Memory B cell (primary cell): ENCODE data around the gene SPHK2.
A peak's percentile ranks its signal among the peaks of the same experiment; 100 is the strongest.

Source experiments
- ATAC-seq: fragments of 150-1000 bp; cut with Tn5 transposase; 2 replicates; pipeline ENCODE4 v1.10.0; 2021; ENCODE audit warnings: low read depth, mild to moderate bottlenecking, moderate library complexity
- DNase-seq, 2 donors: peaks; one replicate each; pipeline ENCODE4 v3.0.0; 2022; ENCODE audit warnings: low spot score in 2 of 2
- H3K27ac Mint-ChIP-seq: one replicate; pipeline ENCODE4 v1.8.0; 2022; ENCODE audit warnings: mild to moderate bottlenecking, moderate library complexity, mixed read lengths
- H3K27me3 Mint-ChIP-seq: one replicate; pipeline ENCODE4 v1.8.0; 2022; ENCODE audit warnings: mixed read lengths
- H3K36me3 Mint-ChIP-seq: one replicate; pipeline ENCODE4 v1.8.0; 2022; ENCODE audit warnings: mild to moderate bottlenecking, mixed read lengths
- H3K4me1 Mint-ChIP-seq: one replicate; pipeline ENCODE4 v1.8.0; 2022; ENCODE audit warnings: mixed read lengths
- H3K4me3 Mint-ChIP-seq: one replicate; pipeline ENCODE4 v1.8.0; 2022; ENCODE audit warnings: mild to moderate bottlenecking, moderate library complexity, mixed read lengths
- H3K9me3 Mint-ChIP-seq: one replicate; pipeline ENCODE4 v1.8.0; 2022; ENCODE audit warnings: mixed read lengths

Gene SPHK2

DNA sequence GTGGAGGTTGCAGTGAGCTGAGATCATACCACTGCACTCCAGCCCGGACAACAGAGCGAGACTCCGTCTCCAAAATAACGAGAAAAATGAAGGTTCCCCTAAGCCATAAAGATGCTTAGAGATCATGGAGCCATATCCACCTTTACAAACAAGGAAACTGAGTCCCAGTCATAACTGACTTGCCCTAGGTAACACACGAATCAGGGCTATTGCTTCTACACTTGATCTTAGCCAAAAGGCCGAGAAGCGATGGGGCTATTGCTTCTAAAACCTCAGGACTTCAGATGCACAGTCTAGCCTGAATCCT is 14.7 kb downstream of the SPHK2 start:
- H3K9me3 Mint-ChIP-seq, result peaks cover 3% of the 10 kb centered on the region
- H3K27ac Mint-ChIP-seq, result peak overlapping the region; percentile 92
- H3K36me3 Mint-ChIP-seq, result peaks cover 12% of the 10 kb centered on the region
- no peak for ATAC-seq
- peak overlapping the region; percentile 73 for H3K4me3 Mint-ChIP-seq
- H3K4me1 Mint-ChIP-seq, result peaks cover 28% of the 10 kb centered on the region
- DNase-seq, result no peak
- H3K27me3 Mint-ChIP-seq, result no peaks in the 10 kb centered on the region

DNA sequence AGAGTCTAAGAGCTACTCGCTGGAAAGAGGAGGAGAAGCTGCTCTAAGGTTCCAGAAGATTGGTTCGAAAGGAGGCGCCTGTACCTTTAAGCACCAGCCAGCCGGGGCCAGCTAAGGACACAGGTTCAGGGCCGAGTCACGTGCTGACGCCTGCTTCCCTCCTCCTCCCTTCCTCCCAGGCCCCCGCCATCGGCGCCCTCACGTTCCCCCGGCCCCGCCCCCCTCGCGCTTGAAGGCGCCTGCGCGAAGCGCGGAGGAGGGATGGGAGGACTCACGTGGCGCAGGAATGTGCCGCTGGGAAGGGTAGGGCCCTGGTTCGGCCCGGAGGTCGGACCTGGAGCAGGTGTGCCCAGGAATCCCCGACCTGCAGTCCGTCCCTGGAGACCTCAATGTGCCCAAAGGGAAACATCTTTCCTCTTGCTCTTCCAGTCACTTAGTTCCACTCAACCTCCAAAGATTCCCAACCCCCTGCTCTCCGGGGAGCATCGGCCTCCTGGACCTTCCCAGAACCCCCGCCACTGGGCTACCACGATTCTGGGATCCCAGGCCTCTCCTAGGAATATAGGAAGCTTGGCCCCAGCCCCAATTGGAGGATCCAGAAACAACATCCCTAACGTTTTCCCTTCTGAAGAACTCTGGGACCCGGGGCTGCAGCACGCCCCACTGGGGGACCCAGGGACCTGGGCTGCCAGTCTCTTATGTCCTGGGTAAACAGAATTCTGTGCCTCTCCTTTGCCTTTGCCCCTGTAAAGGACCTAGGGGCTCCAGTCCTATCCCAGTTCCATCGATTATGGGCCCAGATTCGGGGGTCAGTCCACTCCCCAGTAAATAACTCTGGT is 15.3 kb downstream of the SPHK2 start:
- peaks cover 13% of the 10 kb centered on the region for H3K36me3 Mint-ChIP-seq
- H3K4me1 Mint-ChIP-seq, result peaks cover 33% of the 10 kb centered on the region
- peak overlapping the region; percentile 92 for H3K27ac Mint-ChIP-seq
- no peak for ATAC-seq
- no peaks in the 10 kb centered on the region for H3K27me3 Mint-ChIP-seq
- DNase-seq, result peak; percentile 73
- H3K4me3 Mint-ChIP-seq, result peak overlapping the region; percentile 73
- peaks cover 3% of the 10 kb centered on the region for H3K9me3 Mint-ChIP-seq

DNA sequence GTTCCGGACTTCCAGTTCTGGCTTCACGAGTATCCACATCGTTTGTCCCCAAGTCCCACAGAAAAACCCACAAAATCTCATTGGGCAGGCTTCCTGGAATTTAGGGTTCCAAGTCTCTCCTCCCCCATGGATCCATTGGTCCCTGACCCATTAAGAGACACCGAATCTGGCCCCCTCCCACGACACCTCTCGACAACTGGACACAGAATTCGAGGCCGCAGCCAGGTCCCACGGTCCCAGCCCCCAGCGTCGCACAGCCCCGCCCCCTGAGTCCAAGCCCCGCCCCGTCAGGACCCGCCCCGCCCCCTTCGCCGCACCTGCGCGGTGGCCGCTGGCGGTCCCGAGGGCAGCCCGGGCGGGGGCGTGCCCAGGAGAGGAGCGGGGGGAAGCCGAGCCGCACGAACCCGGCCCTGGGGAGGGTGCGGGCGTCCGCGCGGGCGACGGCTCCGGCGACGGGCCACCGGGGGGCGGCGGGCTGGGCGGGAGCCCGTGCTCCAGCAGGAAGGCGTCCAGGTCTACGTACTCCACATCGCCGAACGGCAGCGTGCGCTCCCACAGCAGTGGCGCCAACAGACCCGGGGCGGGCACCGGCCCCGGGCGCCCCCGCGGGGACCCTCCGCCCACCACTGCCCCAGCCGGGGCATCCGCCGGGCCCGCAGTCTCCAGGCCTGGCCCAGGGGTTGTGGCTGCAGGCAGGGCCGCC is 16.1 kb downstream of the SPHK2 start:
- H3K27ac Mint-ChIP-seq, result peak overlapping the region; percentile 92
- H3K27me3 Mint-ChIP-seq, result no peaks in the 10 kb centered on the region
- peaks cover 38% of the 10 kb centered on the region for H3K4me1 Mint-ChIP-seq
- peaks cover 12% of the 10 kb centered on the region for H3K36me3 Mint-ChIP-seq
- peak overlapping the region; percentile 96 for H3K4me3 Mint-ChIP-seq
- peak; percentile 70 to 72 for DNase-seq
- peak; percentile 7 for ATAC-seq
- peaks cover 3% of the 10 kb centered on the region for H3K9me3 Mint-ChIP-seq

DNA sequence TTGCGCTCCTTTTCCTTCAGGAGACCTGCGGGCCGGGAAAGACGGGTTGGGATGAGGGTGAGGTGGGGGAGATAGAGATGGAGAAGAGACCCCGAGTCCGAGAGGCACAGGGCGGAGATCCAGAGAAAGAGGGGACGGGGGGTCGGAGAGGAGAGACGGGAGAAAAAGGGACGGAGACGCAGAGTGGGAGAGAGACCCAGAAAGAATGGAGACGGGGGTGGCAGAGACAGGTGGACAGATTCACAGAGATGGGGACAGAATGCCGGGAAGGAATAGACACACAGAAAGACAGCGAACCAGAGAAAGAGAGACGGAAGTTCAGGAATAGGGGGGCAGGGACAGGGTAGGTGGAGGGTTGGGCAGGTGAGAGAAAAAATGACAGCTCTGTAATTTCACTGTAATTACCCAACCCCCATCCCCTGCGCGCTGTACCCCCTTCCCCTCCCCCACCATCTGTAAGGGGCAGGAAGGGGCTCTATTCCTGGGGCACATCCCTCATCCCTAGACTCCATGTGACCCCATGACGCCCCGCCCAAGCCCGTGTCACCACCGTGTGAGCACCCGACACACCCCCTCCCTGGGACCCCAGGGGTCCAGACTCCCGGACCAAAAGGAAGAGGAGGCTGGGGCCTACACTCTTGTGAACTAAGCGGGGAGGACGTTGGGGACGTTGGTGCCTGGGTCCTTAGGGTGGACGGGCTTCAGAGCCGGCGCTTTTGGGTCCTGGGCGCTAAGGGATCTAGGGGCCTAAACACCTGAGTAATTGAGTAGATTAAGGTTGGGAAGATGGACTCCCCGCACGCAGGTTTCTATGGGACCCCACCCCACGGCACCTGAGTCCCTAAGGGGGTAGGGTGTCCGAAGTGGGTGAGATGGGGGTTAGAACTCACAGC is 16.9 kb downstream of the SPHK2 start:
- no peak for DNase-seq

DNA sequence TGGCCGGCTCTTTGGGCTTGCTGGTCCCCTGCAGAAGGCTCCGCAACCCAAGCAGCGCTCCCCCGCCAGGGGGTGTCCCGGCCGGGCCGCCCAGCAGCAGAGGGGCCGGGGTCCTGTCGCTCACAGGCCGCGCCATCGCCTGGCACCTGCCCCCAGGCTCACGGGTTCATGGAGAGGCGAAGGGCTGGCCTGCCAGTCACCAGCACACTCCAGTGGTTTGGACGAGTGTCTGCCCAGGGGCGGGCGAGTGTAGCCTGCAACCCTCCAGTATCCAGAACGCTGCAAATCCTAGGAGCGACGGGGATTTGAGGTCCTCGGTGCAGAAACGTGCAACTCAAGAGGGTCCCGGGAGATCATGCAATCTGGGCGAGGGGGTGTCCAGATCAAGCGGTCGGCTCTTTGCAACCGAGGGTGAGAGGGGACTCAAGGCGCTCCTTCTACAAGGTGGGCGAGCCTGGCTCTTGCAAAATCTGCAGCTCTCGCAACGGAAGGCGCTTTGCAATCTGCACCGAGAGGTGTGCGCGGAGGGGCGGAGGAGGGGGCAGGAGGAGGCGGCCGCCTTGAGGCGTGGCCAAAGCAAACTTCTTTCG is 17.6 kb downstream of the SPHK2 start, which contains the start of gene DBP:
Gene DBP (minus strand): TSS at position 521 of the 590 bp plus-strand sequence. CDS start 385 bp downstream, at position 136.
- Mint-ChIP-seq H3K27me3 (no peaks in the 10 kb centered on the region), H3K36me3 (peaks cover 15% of the 10 kb centered on the region), H3K9me3 (peaks cover 3% of the 10 kb centered on the region), H3K4me3 (peak within 1 kb of the TSS; percentile 96), H3K27ac (peak within 1 kb of the TSS; percentile 96), H3K4me1 (peaks cover 41% of the 10 kb centered on the region)
- ATAC-seq, result no peak
- DNase-seq, result peak in 1 of 2 donors; percentile 66

More for the DNA sequence above, 16.9 kb downstream of the SPHK2 start:
- Mint-ChIP-seq H3K36me3 (peaks cover 11% of the 10 kb centered on the region), H3K27ac (peak overlapping the region; percentile 92), H3K9me3 (peaks cover 3% of the 10 kb centered on the region), H3K27me3 (no peaks in the 10 kb centered on the region), H3K4me3 (peak overlapping the region; percentile 96), H3K4me1 (peaks cover 38% of the 10 kb centered on the region)
- ATAC-seq, result no peak

DNA sequence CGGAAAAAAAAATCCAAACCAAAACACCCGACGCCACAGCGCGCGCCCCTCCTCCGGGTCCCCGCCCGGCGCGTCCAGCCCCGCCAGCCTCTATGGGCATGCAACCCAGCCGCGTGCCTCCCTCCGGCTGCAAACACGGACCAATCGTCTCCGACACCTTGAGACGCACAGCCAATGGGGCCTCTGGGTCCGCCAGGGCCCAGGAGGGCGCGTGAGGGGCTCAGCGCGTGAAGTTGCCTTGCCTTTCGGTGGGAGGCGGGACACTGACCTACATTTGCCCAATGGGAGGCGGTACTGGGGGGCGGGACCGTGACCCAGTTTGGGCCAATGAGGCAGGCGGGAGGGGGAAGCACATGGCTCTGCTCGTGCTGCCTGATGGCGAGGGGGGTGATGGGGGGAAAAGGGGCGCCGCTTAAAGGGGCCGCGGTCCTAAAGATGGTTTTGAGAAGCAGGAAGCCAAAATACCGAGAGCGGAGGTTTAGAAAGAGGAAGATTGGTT is 18.2 kb downstream of the SPHK2 start:
- no peaks in the 10 kb centered on the region for H3K27me3 Mint-ChIP-seq
- peaks cover 15% of the 10 kb centered on the region for H3K36me3 Mint-ChIP-seq
- peak overlapping the region; percentile 96 for H3K4me3 Mint-ChIP-seq
- DNase-seq, result peak; percentile 95 to 98
- H3K4me1 Mint-ChIP-seq, result peaks cover 42% of the 10 kb centered on the region
- H3K27ac Mint-ChIP-seq, result peak overlapping the region; percentile 96
- peaks cover 3% of the 10 kb centered on the region for H3K9me3 Mint-ChIP-seq
- peak; percentile 70 for ATAC-seq

DNA sequence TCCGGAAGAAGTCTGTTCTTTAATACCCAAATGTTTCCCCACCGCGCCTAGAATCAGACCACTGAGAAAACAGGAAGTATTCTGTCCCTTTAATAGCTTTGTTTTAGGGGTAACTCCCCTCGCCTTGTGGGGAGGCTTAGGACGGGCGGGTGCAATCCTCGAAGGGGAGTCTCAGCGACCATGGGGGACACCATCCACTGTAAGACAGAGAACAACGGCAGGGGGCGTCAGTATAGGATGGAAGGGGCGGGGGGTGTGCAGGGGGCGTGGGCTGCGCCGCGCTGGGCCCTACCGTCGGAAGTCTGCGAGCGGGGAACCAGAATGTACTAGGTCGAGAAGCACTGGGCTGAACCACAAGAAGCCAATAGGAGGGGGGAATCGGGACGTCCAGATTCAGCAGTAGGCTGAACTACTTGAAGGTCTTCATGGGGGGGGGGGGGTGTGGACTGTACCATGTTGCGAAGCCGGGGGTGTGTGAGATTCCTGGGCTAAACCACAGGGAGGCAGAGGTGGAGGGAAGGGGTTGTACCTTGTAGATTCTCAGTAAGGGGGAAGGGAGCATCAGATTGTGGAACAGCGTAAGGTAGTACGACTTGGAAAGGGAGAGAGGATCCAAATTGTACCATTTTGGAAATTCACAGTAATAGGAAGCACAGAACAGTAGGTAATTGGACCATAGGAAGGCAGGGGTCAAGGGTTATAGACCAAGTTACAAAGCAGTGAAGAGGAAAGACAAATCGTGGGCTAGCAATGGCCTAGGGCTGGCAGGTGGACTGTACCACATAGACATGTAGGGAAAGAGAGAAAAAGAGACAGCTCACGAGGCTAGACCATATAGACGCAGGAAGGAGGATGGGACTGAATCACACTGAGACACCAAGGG is 18.9 kb downstream of the SPHK2 start:
- Mint-ChIP-seq H3K27ac (peak overlapping the region; percentile 96), H3K27me3 (no peaks in the 10 kb centered on the region), H3K9me3 (peaks cover 3% of the 10 kb centered on the region), H3K4me1 (peaks cover 44% of the 10 kb centered on the region), H3K4me3 (peak overlapping the region; percentile 96), H3K36me3 (peaks cover 15% of the 10 kb centered on the region)
- DNase-seq (peak; percentile 58 to 81), ATAC-seq (peak; percentile 31)

DNA sequence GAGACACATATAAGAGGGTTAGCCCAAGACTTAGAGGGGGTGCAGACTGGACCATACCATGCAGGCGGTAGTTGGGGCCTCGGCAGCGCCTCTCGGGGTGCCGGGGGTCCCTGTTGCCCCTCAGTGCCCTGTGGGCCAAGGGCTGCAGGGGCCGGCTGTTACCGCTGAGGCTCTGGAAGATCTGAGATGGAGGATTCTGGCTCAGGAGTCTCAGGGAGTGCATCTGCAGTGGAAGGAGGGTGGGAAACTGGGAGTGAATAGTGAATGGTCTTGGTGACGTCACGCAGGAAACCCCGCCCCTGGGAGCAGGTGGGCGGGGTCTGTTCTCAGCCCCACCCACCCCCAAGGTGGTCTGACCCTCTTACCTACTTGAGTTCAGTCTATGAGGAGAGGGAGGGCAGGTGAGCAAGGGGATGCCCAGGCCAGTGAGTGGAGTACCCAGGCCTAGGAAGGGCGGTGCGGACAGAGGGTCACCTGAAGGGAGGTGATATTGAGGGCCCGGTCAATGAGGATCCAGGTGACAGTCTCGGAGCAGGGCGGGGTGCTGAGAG is 19.6 kb downstream of the SPHK2 start:
- ATAC-seq, result no peak
- Mint-ChIP-seq H3K4me3 (peak overlapping the region; percentile 96), H3K36me3 (peaks cover 13% of the 10 kb centered on the region), H3K27ac (peak overlapping the region; percentile 96), H3K9me3 (peaks cover 3% of the 10 kb centered on the region), H3K4me1 (peaks cover 41% of the 10 kb centered on the region), H3K27me3 (no peaks in the 10 kb centered on the region)
- peak in 1 of 2 donors; percentile 26 for DNase-seq

DNA sequence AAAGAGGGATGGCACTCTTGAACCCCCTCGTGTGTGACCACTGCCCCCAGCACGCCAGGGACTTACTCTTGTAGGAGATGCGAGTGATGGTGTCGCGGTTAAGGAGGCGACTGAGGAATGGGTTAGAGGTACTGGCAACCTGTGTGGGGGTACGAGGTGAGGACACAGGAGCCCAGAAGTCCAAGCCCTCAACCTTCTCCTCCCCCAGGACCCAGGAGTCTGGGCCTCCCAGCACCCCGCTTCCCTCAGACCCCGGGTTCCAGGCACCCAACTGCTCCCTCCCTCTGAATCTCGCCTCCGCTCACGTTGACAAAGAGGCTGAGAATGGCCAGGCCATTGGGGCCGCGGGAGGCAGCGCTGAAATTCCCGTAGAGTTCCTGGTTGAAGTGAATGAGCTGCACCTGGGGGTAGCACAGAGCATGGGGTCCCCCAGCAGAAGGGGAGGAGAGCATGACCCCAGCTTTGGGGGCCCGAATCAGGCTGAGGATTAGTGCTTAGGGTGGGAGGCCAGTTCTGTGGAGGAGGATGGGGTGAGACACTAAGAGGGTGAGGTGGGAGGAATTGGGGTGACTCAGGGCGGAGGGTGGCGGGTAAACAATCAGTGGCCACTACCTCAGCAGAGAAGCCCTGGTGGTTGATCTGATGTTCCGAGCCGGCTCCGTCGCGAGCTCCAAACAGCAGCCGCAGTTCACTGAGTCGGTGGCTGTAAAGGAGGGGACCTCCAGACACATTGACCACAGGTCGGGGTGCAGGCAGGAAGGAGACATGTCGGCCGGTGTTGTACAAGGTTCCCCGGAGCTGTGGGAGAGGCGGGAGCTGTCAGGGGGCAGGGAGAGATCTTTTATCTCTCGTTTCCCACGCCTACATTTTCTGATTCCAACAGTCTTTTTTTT is 20.4 kb downstream of the SPHK2 start:
- H3K27me3 Mint-ChIP-seq, result no peaks in the 10 kb centered on the region
- peaks cover 3% of the 10 kb centered on the region for H3K9me3 Mint-ChIP-seq
- peak overlapping the region; percentile 96 for H3K27ac Mint-ChIP-seq
- H3K36me3 Mint-ChIP-seq, result peaks cover 13% of the 10 kb centered on the region
- H3K4me3 Mint-ChIP-seq, result peak overlapping the region; percentile 35
- no peak for DNase-seq
- peaks cover 36% of the 10 kb centered on the region for H3K4me1 Mint-ChIP-seq
- no peak for ATAC-seq

DNA sequence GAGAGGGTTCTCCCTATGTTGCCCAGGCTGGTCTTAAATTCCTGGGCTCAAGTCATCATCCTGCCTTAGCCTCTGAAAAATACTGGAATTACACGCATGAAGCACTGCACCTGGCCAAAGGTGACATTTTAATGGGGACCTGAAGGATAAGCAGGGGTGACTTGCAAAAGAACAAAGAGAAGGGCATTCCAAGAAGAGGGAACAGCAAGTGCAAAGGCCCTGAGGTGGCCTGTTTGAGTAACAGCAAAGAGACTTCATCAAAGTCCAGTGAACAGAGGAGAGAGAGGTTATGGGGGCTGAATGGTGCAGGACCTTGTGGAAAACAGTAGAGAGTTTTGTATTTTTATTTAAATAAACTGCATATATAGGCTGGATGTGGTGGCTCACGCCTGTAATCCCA is 22.5 kb downstream of the SPHK2 start:
- Mint-ChIP-seq H3K9me3 (peaks cover 3% of the 10 kb centered on the region), H3K27me3 (no peaks in the 10 kb centered on the region), H3K36me3 (peaks cover 10% of the 10 kb centered on the region), H3K4me1 (peaks cover 43% of the 10 kb centered on the region), H3K4me3 (no peak overlapping the region), H3K27ac (peak overlapping the region; percentile 62)
- ATAC-seq, result no peak
- no peak for DNase-seq

DNA sequence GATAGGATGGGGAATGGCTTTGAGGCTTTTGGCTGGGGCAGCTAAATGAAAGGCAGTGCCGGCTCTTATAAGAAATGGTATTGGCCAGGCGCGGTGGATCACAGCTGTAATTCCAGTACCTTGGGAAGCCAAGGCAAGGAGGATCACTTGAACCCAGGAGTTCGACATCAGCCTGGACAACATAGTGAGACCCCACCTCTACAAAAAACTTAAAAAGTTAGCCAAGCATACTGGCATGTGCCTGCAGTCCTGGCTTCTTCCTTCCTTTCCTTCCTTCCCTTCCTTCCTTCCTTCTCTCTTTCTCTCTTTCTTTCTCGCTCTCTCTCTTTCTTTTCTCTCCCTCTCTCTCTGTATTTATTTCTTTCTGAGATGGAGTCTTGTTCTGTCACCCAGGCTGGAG is 23.6 kb downstream of the SPHK2 start:
- Mint-ChIP-seq H3K27me3 (no peaks in the 10 kb centered on the region), H3K27ac (no peak overlapping the region), H3K36me3 (peaks cover 10% of the 10 kb centered on the region), H3K4me3 (no peak overlapping the region), H3K9me3 (peaks cover 3% of the 10 kb centered on the region), H3K4me1 (peaks cover 45% of the 10 kb centered on the region)
- ATAC-seq (no peak), DNase-seq (no peak)

DNA sequence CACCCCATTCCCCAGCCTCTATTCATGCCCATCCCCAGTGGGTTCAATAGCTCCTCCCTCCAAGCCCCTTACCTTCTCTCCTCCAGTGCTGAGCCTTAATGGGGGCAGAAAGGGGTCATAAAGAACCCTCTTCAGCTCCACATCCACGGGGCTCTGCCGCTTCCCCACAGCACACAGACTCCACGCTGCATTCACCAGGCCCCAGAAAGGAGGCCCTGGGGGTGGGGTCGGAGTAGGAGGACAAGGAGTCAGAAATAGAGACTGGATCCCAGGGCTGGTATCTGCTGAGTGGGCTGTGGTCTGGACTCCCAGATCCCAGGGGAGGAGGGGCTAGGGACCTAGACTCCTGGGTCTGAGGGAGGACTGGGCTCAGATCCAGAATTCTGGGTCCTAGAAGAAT is 25.0 kb downstream of the SPHK2 start:
- Mint-ChIP-seq H3K9me3 (no peaks in the 10 kb centered on the region), H3K36me3 (peaks cover 5% of the 10 kb centered on the region), H3K4me3 (peak overlapping the region; percentile 11), H3K27ac (no peak overlapping the region), H3K27me3 (no peaks in the 10 kb centered on the region), H3K4me1 (peaks cover 37% of the 10 kb centered on the region)
- ATAC-seq (no peak), DNase-seq (no peak)
